K562 (cell line): ENCODE results near the gene TAF1L.

ENCODE experiments used
- ARID4B ChIP-seq: sonication (generic); formaldehyde crosslinking; IDR thresholded peaks from 2 replicates; pipeline ENCODE4 v1.8.0; 2022; ENCODE audit warnings: mild to moderate bottlenecking, missing genetic modification reagents
- CTCF ChIP-seq, 3 experiments: IDR thresholded peaks in 2 of 3; conservative IDR thresholded peaks in 1 of 3; 2 replicates each; pipeline ENCODE4 v1.5.1; 2011 to 2012; ENCODE audit warnings: low read length in 3 of 3, mild to moderate bottlenecking in 3 of 3, control low read depth in 2 of 3, improper control_type of control experiment in 1 of 3, inconsistent platforms in 1 of 3, low read depth in 1 of 3, mixed read lengths in 1 of 3, moderate library complexity in 1 of 3; ENCODE audit not compliant: insufficient read depth in 2 of 3
- EGR1 ChIP-seq: fragments of 450-650 bp; conservative IDR thresholded peaks from 2 replicates; pipeline ENCODE4 v1.6.1; 2017; ENCODE audit warnings: mild to moderate bottlenecking
- GABPA ChIP-seq: fragments of 200-800 bp; sonication (Bioruptor generic); conservative IDR thresholded peaks from 2 replicates; pipeline ENCODE4 v1.6.1; 2016; ENCODE audit warnings: low read depth, missing genetic modification characterization, missing compliant biosample characterization
- GTF2F1 ChIP-seq: IDR thresholded peaks from 2 replicates; pipeline ENCODE4 v1.6.1; 2011; ENCODE audit warnings: low read depth, low read length, improper control_type of control experiment
- HDGF ChIP-seq: fragments of 450-650 bp; IDR thresholded peaks from 2 replicates; pipeline ENCODE4 v1.6.1; 2016
- HNRNPL ChIP-seq: fragments of 200-400 bp; formaldehyde crosslinking; IDR thresholded peaks from 2 replicates; pipeline ENCODE4 v1.6.1; 2017; ENCODE audit warnings: low read depth, mild to moderate bottlenecking, low read length
- IRF2 ChIP-seq: sonication (generic); formaldehyde crosslinking; IDR thresholded peaks from 2 replicates; pipeline ENCODE4 v1.8.1; 2022; ENCODE audit warnings: mild to moderate bottlenecking, missing genetic modification reagents
- MAFK ChIP-seq: IDR thresholded peaks from 2 replicates; pipeline ENCODE4 v1.6.1; 2011; ENCODE audit warnings: low read length, improper control_type of control experiment
- MECOM ChIP-seq: fragments of 250-450 bp; sonication (Bioruptor Pico); IDR thresholded peaks from 2 replicates; pipeline ENCODE4 v1.8.0; 2022; ENCODE audit warnings: inconsistent platforms
- RBBP5 ChIP-seq: fragments of 200-600 bp; sonication (generic); IDR thresholded peaks from 2 replicates; pipeline ENCODE4 v1.6.1; 2012; ENCODE audit warnings: borderline replicate concordance, mild to moderate bottlenecking, low read length, control low read depth, inconsistent platforms; ENCODE audit not compliant: insufficient read depth, poor library complexity, severe bottlenecking
- SIX5 ChIP-seq, 2 experiments: IDR thresholded peaks; 2 replicates each; pipeline ENCODE4 v1.6.1; 2011; ENCODE audit warnings: low read length in 2 of 2, borderline replicate concordance in 1 of 2, low read depth in 1 of 2, mild to moderate bottlenecking in 1 of 2, moderate library complexity in 1 of 2; ENCODE audit not compliant: insufficient read depth in 1 of 2
- ZNF140 ChIP-seq: fragments of 250-450 bp; sonication (Bioruptor Pico); IDR thresholded peaks from 2 replicates; pipeline ENCODE4 v1.8.0; 2021; ENCODE audit warnings: moderate library complexity, mild to moderate bottlenecking, inconsistent platforms
- TF ChIP-seq, protein P1 (sequence below), 2 experiments: fragments of 450-650 bp in 1 of 2; sonication (generic) in 1 of 2; formaldehyde crosslinking in 1 of 2; IDR thresholded peaks; 2 replicates each; pipeline versions ENCODE4 v1.7.1 to v1.9.0; 2016 to 2022; ENCODE audit warnings: inconsistent platforms in 1 of 2, mild to moderate bottlenecking in 1 of 2, missing genetic modification reagents in 1 of 2

GRCh38 chr9:32622948-32623347 lies 12.5 kb downstream of the TAF1L start:
- no peak for TF ChIP-seq GTF2F1
- TF ChIP-seq HNRNPL: no peak
- TF ChIP-seq GABPA: no peak
- no peak for TF ChIP-seq MAFK
- TF ChIP-seq EGR1: no peak
- TF ChIP-seq, protein P1, sequence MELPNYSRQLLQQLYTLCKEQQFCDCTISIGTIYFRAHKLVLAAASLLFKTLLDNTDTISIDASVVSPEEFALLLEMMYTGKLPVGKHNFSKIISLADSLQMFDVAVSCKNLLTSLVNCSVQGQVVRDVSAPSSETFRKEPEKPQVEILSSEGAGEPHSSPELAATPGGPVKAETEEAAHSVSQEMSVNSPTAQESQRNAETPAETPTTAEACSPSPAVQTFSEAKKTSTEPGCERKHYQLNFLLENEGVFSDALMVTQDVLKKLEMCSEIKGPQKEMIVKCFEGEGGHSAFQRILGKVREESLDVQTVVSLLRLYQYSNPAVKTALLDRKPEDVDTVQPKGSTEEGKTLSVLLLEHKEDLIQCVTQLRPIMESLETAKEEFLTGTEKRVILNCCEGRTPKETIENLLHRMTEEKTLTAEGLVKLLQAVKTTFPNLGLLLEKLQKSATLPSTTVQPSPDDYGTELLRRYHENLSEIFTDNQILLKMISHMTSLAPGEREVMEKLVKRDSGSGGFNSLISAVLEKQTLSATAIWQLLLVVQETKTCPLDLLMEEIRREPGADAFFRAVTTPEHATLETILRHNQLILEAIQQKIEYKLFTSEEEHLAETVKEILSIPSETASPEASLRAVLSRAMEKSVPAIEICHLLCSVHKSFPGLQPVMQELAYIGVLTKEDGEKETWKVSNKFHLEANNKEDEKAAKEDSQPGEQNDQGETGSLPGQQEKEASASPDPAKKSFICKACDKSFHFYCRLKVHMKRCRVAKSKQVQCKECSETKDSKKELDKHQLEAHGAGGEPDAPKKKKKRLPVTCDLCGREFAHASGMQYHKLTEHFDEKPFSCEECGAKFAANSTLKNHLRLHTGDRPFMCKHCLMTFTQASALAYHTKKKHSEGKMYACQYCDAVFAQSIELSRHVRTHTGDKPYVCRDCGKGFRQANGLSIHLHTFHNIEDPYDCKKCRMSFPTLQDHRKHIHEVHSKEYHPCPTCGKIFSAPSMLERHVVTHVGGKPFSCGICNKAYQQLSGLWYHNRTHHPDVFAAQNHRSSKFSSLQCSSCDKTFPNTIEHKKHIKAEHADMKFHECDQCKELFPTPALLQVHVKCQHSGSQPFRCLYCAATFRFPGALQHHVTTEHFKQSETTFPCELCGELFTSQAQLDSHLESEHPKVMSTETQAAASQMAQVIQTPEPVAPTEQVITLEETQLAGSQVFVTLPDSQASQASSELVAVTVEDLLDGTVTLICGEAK (IDR thresholded peaks at IDR 0.05): no peak
- TF ChIP-seq, protein P1 (CRISPR knock-in tag; IDR thresholded peaks at IDR 0.05): no peak
- TF ChIP-seq HDGF: no peak
- no peak for TF ChIP-seq CTCF (IDR thresholded peaks at IDR 0.05 in 2 of 3, conservative IDR thresholded peaks at IDR 0.05 in 1 of 3; ENCODE audit: insufficient read depth in 2 of 3, low read depth in 1 of 3, low read length in 3 of 3)
- no peak for TF ChIP-seq ARID4B (CRISPR knock-in tag)
- TF ChIP-seq IRF2 (CRISPR knock-in tag): no peak
- TF ChIP-seq MECOM (CRISPR knock-in tag): no peak
- no peak for TF ChIP-seq SIX5 (IDR thresholded peaks at IDR 0.05; ENCODE audit: borderline replicate concordance in 1 of 2, insufficient read depth in 1 of 2, low read depth in 1 of 2, low read length in 2 of 2)
- TF ChIP-seq ZNF140: no peak
- no peak for TF ChIP-seq RBBP5
